Measurements from ENCODE around the gene LOX. TPM values are rescaled to one million over a fixed set of nuclear protein-coding genes. Genes with fewer than 3 reads are reported as not detected.
A peak's percentile ranks its signal among the peaks of the same experiment; 100 is the strongest.

The LOX gene
- total RNA-seq, 3 donors from 2014 or later (not counting 1 experiment from before 2014, with no cell fraction given): 0.05 to 0.16 TPM; not detected in 1

DNA sequence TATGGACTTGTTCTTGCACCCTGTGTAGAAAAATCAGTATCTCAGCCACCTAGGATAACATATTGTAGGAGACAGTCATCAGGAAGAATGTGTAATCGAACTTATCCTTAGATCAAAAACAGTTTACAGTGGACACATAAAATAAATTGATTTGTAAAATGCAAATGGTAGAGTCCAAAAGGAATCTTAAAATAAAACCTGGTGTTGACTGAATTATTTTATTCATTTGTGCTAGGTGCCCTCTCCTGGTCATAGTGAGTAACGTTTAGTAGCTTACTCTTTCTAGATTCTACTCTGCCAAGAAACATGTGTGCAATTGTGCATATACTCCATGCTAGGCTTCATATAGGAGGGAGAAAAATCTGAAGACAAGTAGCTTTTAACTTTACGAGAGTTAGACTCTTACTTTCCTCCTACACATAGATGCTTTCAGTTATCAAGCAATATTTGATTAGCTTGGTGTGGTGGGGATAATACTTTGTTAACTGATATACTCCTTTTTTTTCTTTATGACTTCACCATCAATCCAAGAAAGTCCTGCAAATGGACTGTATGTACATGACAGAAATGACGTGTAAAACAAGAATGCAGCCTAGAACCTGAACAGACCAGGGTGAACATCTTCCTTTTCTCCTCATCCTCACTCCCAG, 23.7 kb upstream of the LOX start:
- Histone ChIP-seq H3K4me1 (ENCODE audit: control insufficient read depth, insufficient read depth, low read length) (no peaks in the 10 kb centered on the region), H3K27me3 (ENCODE audit: control insufficient read depth, insufficient read depth, low read length) (no peaks in the 10 kb centered on the region), H3K4me3 (ENCODE audit: low read length) (no peak overlapping the region), H3K9me3 (ENCODE audit: control insufficient read depth, insufficient read depth, low read length) (no peaks in the 10 kb centered on the region), H3K27ac (ENCODE audit: low read length) (no peak overlapping the region), H3K36me3 (ENCODE audit: control insufficient read depth, insufficient read depth, low read length) (no peaks in the 10 kb centered on the region)
- 56% methylated on average over 1 of the region's 4 CpGs for WGBS (ENCODE audit: insufficient coverage)
- Mint-ChIP-seq H3K9me3 (peaks cover 0 to 2% of the 10 kb centered on the region in 2 donors), H3K36me3 (no peaks in the 10 kb centered on the region), H3K27ac (no peak overlapping the region), H3K4me3 (no peak overlapping the region), H3K4me1 (no peaks in the 10 kb centered on the region), H3K27me3 (ENCODE audit: low read depth in 2 of 2) (no peaks in the 10 kb centered on the region)
- TF ChIP-seq, protein P1, sequence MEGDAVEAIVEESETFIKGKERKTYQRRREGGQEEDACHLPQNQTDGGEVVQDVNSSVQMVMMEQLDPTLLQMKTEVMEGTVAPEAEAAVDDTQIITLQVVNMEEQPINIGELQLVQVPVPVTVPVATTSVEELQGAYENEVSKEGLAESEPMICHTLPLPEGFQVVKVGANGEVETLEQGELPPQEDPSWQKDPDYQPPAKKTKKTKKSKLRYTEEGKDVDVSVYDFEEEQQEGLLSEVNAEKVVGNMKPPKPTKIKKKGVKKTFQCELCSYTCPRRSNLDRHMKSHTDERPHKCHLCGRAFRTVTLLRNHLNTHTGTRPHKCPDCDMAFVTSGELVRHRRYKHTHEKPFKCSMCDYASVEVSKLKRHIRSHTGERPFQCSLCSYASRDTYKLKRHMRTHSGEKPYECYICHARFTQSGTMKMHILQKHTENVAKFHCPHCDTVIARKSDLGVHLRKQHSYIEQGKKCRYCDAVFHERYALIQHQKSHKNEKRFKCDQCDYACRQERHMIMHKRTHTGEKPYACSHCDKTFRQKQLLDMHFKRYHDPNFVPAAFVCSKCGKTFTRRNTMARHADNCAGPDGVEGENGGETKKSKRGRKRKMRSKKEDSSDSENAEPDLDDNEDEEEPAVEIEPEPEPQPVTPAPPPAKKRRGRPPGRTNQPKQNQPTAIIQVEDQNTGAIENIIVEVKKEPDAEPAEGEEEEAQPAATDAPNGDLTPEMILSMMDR (IDR thresholded peaks at IDR 0.05): no peak
- DNase-seq: peak in 1 of 2 donors; percentile 13
- no peak for ATAC-seq
- intact Hi-C loops (cut with micrococcal nuclease): no loop called here

DNA sequence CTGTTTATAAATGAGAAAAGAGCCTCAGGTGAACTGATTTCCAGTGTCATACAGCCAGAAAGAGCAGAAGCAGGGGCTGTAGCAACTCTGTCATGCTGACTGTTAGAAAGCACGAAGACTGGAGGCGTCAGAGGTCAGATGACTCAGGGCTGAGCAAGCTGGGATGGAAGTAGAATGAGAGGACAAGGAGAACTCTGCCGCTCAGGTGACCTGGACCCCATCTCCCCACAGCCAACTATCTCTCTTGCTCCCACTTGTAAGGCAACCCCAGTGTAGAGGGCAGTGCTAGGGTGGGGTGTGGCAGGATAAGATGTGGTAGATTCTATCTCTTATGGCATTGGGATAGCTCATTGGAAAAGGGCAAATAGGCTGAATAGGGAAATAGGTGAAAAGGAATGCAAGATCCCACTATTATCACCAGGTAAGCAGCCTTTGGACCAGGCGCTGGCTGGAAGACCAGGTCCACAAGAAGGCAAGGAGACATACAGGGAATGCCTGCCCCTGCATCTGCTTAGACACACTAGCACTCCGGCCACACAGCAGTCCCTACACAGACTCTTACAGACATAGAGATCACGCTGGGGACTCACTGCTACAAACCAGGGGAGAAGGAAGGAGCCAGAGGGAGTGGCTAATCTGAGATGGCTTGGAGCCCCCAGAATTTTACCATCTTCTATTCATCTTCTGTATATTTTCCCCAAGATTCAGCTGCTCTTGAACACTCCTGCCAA, 21.2 kb upstream of the LOX start:
- no peaks in the 10 kb centered on the region for H3K9me3 Mint-ChIP-seq
- H3K27ac ChIP-seq (ENCODE audit: low read length): no peak overlapping the region
- 91% methylated on average over 5 of the region's 6 CpGs for WGBS (ENCODE audit: insufficient coverage)
- H3K4me3 ChIP-seq (ENCODE audit: low read length): no peak overlapping the region
- ATAC-seq (no peak), DNase-seq (no peak)
- no peaks in the 10 kb centered on the region for H3K4me1 Mint-ChIP-seq
- H3K36me3 ChIP-seq (ENCODE audit: control insufficient read depth, insufficient read depth, low read length): no peaks in the 10 kb centered on the region
- no peaks in the 10 kb centered on the region for H3K27me3 Mint-ChIP-seq (ENCODE audit: low read depth in 2 of 2)
- H3K4me3 Mint-ChIP-seq: no peak overlapping the region
- no peaks in the 10 kb centered on the region for H3K4me1 ChIP-seq (ENCODE audit: control insufficient read depth, insufficient read depth, low read length)
- H3K27me3 ChIP-seq (ENCODE audit: control insufficient read depth, insufficient read depth, low read length): no peaks in the 10 kb centered on the region
- H3K27ac Mint-ChIP-seq: no peak overlapping the region
- intact Hi-C loops (cut with micrococcal nuclease): no loop called here
- H3K36me3 Mint-ChIP-seq: no peaks in the 10 kb centered on the region
- TF ChIP-seq, protein P1 (IDR thresholded peaks at IDR 0.05): no peak
- H3K9me3 ChIP-seq (ENCODE audit: control insufficient read depth, insufficient read depth, low read length): no peaks in the 10 kb centered on the region

DNA sequence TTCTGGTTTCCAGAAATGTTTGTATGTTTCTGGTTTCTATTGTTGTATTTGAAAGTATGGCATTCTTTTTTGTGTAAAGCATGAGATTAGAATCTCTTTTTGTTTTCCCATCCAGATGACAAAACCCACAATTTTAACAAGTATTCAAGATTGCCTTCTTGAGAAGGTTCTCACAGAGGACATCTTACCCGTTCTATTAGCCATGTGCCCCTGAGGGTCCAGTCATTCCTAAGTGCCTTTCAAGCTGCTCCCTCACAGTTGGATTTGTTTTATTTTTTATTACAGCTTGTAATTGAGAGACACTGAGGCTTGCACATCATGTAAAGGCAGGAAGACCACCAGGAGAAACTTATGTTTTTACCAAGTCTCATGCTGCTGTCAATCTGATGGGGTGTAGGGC, 19.3 kb upstream of the LOX start:
- Mint-ChIP-seq H3K9me3 (no peaks in the 10 kb centered on the region), H3K36me3 (no peaks in the 10 kb centered on the region), H3K4me1 (no peaks in the 10 kb centered on the region), H3K4me3 (no peak overlapping the region), H3K27me3 (ENCODE audit: low read depth in 2 of 2) (no peaks in the 10 kb centered on the region), H3K27ac (no peak overlapping the region)
- H3K4me3 ChIP-seq (ENCODE audit: low read length): no peak overlapping the region
- no peaks in the 10 kb centered on the region for H3K4me1 ChIP-seq (ENCODE audit: control insufficient read depth, insufficient read depth, low read length)
- H3K27ac ChIP-seq (ENCODE audit: low read length): no peak overlapping the region
- intact Hi-C loops (cut with micrococcal nuclease): no loop called here
- WGBS (ENCODE audit: insufficient coverage): 71% methylated on average over 1 of the region's 1 CpG
- DNase-seq: no peak
- H3K36me3 ChIP-seq (ENCODE audit: control insufficient read depth, insufficient read depth, low read length): no peaks in the 10 kb centered on the region
- TF ChIP-seq, protein P1 (IDR thresholded peaks at IDR 0.05): no peak
- no peaks in the 10 kb centered on the region for H3K27me3 ChIP-seq (ENCODE audit: control insufficient read depth, insufficient read depth, low read length)
- H3K9me3 ChIP-seq (ENCODE audit: control insufficient read depth, insufficient read depth, low read length): no peaks in the 10 kb centered on the region
- ATAC-seq: no peak

All from natural killer cell (primary cell).